ENCODE measurements around the gene GJB6.
"Not testable (repeated sequence)": the region's sequence is repeated elsewhere in the genome, so short reads cannot be mapped to it uniquely, and the experiment has no call there.

The GJB6 gene

GRCh38 chr13:20231839-20232555 is at the start of gene GJB6:
GJB6 (minus strand) TSS chr13:20232319; CDS start chr13:20223480, 8,839 bp downstream.
- POLR2A ChIA-PET: no interaction called here
- CTCF ChIA-PET: no interaction called here
- no peak within 1 kb of the TSS for H3K4me3 ChIP-seq (ENCODE audit: low read depth, low read length)
- DNase-seq (ENCODE audit: low read depth, low spot score): no peak
- TF ChIP-seq CTCF (IDR thresholded peaks at IDR 0.05; ENCODE audit: insufficient read depth, low read length, missing control alignments): no peak

- CTCF ChIA-PET; DNase-seq (ENCODE audit: low read depth, low spot score); POLR2A ChIA-PET; H3K4me3 ChIP-seq (ENCODE audit: low read depth, low read length): not testable (repeated sequence)
Observed at GRCh38 chr13:20276901-20277300, 44.8 kb upstream of the GJB6 start.

- TF ChIP-seq CTCF (IDR thresholded peaks at IDR 0.05; ENCODE audit: insufficient read depth, low read length, missing control alignments): no peak
Observed at GRCh38 chr13:20274466-20274865, 42.3 kb upstream of the GJB6 start.

GRCh38 chr13:20272588-20273171 is 40.6 kb upstream of the GJB6 start:
- CTCF ChIA-PET: no interaction called here
- no peak for TF ChIP-seq CTCF (IDR thresholded peaks at IDR 0.05; ENCODE audit: insufficient read depth, low read length, missing control alignments)
- no peak for DNase-seq (ENCODE audit: low read depth, low spot score)
- H3K4me3 ChIP-seq (ENCODE audit: low read depth, low read length): no peak overlapping the region
- POLR2A ChIA-PET: no interaction called here

More at GRCh38 chr13:20274466-20274865, 42.3 kb upstream of the GJB6 start:
- H3K4me3 ChIP-seq (ENCODE audit: low read depth, low read length): no peak overlapping the region
- ChIA-PET CTCF (no interaction called here), POLR2A (no interaction called here)
- no peak for DNase-seq (ENCODE audit: low read depth, low spot score)

- TF ChIP-seq CTCF (IDR thresholded peaks at IDR 0.05; ENCODE audit: insufficient read depth, low read length, missing control alignments): no peak
- POLR2A ChIA-PET: no interaction called here
- CTCF ChIA-PET: no interaction called here
- DNase-seq (ENCODE audit: low read depth, low spot score): no peak
- no peak overlapping the region for H3K4me3 ChIP-seq (ENCODE audit: low read depth, low read length)
Observed at GRCh38 chr13:20272104-20272503, 40.0 kb upstream of the GJB6 start.

- H3K4me3 ChIP-seq (ENCODE audit: low read depth, low read length): no peak overlapping the region
- ChIA-PET CTCF (no interaction called here), POLR2A (no interaction called here)
- TF ChIP-seq CTCF (IDR thresholded peaks at IDR 0.05; ENCODE audit: insufficient read depth, low read length, missing control alignments): no peak
- no peak for DNase-seq (ENCODE audit: low read depth, low spot score)
Observed at GRCh38 chr13:20271441-20271840, 39.3 kb upstream of the GJB6 start.
